H1 (cell line): ENCODE measurements around the gene HECTD1. TPM values are rescaled to one million over a fixed set of nuclear protein-coding genes. Genes with fewer than 3 reads are reported as not detected.

ENCODE experiments used
- CTCF ChIA-PET: fragments of 300-600 bp; sonication (Branson Sonifier 250); formaldehyde crosslinking; loops from one replicate; lab custom pipeline; 2021; ENCODE audit not compliant: partially characterized antibody; lab: Charles Lee
- POLR2A ChIA-PET: fragments of 300-600 bp; sonication (Branson Sonifier 250); formaldehyde crosslinking; loops from one replicate; lab custom pipeline; 2021; ENCODE audit warnings: inconsistent platforms; ENCODE audit not compliant: partially characterized antibody; lab: Charles Lee
- DNase-seq, 2 experiments: peaks; one replicate each; pipeline versions ENCODE4 v3.0.0 to v3.0.0-alpha.2; 2010 to 2022; ENCODE audit warnings: low spot score in 2 of 2, low read depth in 1 of 2, mixed read lengths in 1 of 2
- FAIRE-seq: peaks from 2 replicates; lab custom pipeline; 2011; peaks lifted over from hg19 to GRCh38; lab: Jason Lieb, UNC
- H2AFZ ChIP-seq: 2 replicates; pipeline ENCODE4 v1.8.1; 2012; ENCODE audit warnings: low read length, inconsistent platforms
- H2AK5ac ChIP-seq: 2 replicates; pipeline ENCODE4 v1.6.1; 2013; ENCODE audit warnings: low read depth, low read length
- H2BK120ac ChIP-seq: replicated peaks from 2 replicates; pipeline ENCODE3; 2013; ENCODE audit warnings: low read depth, low read length, inconsistent platforms
- H2BK12ac ChIP-seq: 2 replicates; pipeline ENCODE4 v1.6.1; 2013; ENCODE audit warnings: low read depth, low read length
- H2BK15ac ChIP-seq: 2 replicates; pipeline ENCODE4 v1.6.1; 2013; ENCODE audit warnings: low read length
- H2BK20ac ChIP-seq: 2 replicates; pipeline ENCODE4 v1.6.1; 2013; ENCODE audit warnings: low read length
- H2BK5ac ChIP-seq: 2 replicates; pipeline ENCODE4 v1.6.1; 2013; ENCODE audit warnings: low read depth, low read length
- H3K14ac ChIP-seq: 2 replicates; pipeline ENCODE4 v1.6.1; 2013; ENCODE audit warnings: inconsistent platforms; ENCODE audit not compliant: insufficient read length
- H3K18ac ChIP-seq: 2 replicates; pipeline ENCODE4 v1.6.1; 2013; ENCODE audit warnings: low read length; ENCODE audit errors: extremely low read depth
- H3K23ac ChIP-seq: 2 replicates; pipeline ENCODE4 v1.6.1; 2013; ENCODE audit warnings: inconsistent platforms; ENCODE audit not compliant: insufficient read length
- H3K23me2 ChIP-seq: 2 replicates; pipeline ENCODE4 v1.6.1; 2013; ENCODE audit warnings: low read depth, low read length
- H3K27ac ChIP-seq: 2 replicates; pipeline ENCODE4 v1.6.1; 2011; ENCODE audit warnings: low read depth, low read length, inconsistent platforms
- H3K27me3 ChIP-seq, 4 experiments: replicated peaks in 1 of 4; 1 replicate in 1 of 4; 2 replicates in 3 of 4; pipeline versions ENCODE4 v1.6.1 to v1.8.1; 2011 to 2013; ENCODE audit warnings: low read length in 3 of 4, mild to moderate bottlenecking in 3 of 4, inconsistent platforms in 2 of 4, mixed read lengths in 2 of 4, moderate library complexity in 1 of 4; ENCODE audit not compliant: control insufficient read depth in 3 of 4, insufficient read depth in 3 of 4; ENCODE audit errors: extremely low read depth in 1 of 4
- H3K36me3 ChIP-seq, 4 experiments: 2 replicates each; pipeline versions ENCODE4 v1.6.1 to v1.8.1; 2011 to 2013; ENCODE audit warnings: mild to moderate bottlenecking in 4 of 4, low read length in 3 of 4, moderate library complexity in 2 of 4, control low read depth in 1 of 4, inconsistent platforms in 1 of 4; ENCODE audit not compliant: insufficient read depth in 4 of 4, control insufficient read depth in 2 of 4
- H3K4ac ChIP-seq: replicated peaks from 2 replicates; pipeline ENCODE3; 2013; ENCODE audit warnings: low read length, low read depth, mixed read lengths, inconsistent platforms; ENCODE audit not compliant: insufficient read length
- H3K4me1 ChIP-seq, 4 experiments: replicated peaks in 1 of 4; 1 replicate in 1 of 4; 2 replicates in 3 of 4; pipeline versions ENCODE4 v1.6.1 to v1.8.1; 2011 to 2013; ENCODE audit warnings: low read length in 3 of 4, inconsistent platforms in 2 of 4, mixed read lengths in 1 of 4; ENCODE audit not compliant: insufficient read depth in 4 of 4, control insufficient read depth in 3 of 4
- H3K4me2 ChIP-seq, 2 experiments: 2 replicates each; pipeline versions ENCODE4 v1.6.1 to v1.8.1; 2011 to 2013; ENCODE audit warnings: low read depth in 2 of 2, low read length in 2 of 2, control low read depth in 1 of 2, inconsistent platforms in 1 of 2, mild to moderate bottlenecking in 1 of 2; ENCODE audit not compliant: insufficient read depth in 1 of 2
- H3K4me3 ChIP-seq, 4 experiments: fragments of 200-600, 300-600 bp in 1 of 4; sonication (generic), shearing (Covaris generic), sonication (Bioruptor Twin) in 1 of 4; 2 replicates each; pipeline versions ENCODE4 v1.5.1 to v1.8.1; 2011 to 2016; ENCODE audit warnings: low read length in 4 of 4, low read depth in 3 of 4, control low read depth in 2 of 4, inconsistent platforms in 2 of 4, mild to moderate bottlenecking in 2 of 4, mixed read lengths in 1 of 4, moderate library complexity in 1 of 4; ENCODE audit not compliant: insufficient read depth in 2 of 4; ENCODE audit errors: extremely low read depth in 1 of 4
- H3K56ac ChIP-seq: replicated peaks from 2 replicates; pipeline ENCODE3; 2013; ENCODE audit warnings: low read depth, mild to moderate bottlenecking, mixed read lengths, low read length, inconsistent platforms; ENCODE audit not compliant: insufficient read length
- H3K79me1 ChIP-seq: 2 replicates; pipeline ENCODE4 v1.6.1; 2013; ENCODE audit warnings: low read depth, low read length, control low read depth
- H3K79me2 ChIP-seq, 2 experiments: 2 replicates each; pipeline versions ENCODE4 v1.6.1 to v1.8.1; 2012 to 2013; ENCODE audit warnings: low read length in 2 of 2, mild to moderate bottlenecking in 2 of 2, inconsistent platforms in 1 of 2; ENCODE audit not compliant: insufficient read depth in 2 of 2, control insufficient read depth in 1 of 2
- H3K9ac ChIP-seq, 4 experiments: replicated peaks in 1 of 4; 1 replicate in 1 of 4; 2 replicates in 3 of 4; pipeline versions ENCODE4 v1.6.1 to v1.8.1; 2011 to 2013; ENCODE audit warnings: low read depth in 3 of 4, low read length in 3 of 4, control low read depth in 2 of 4, mild to moderate bottlenecking in 2 of 4, moderate library complexity in 2 of 4, inconsistent platforms in 1 of 4; ENCODE audit errors: extremely low read depth in 1 of 4
- H3K9me3 ChIP-seq, 2 experiments: 2 replicates each; pipeline versions ENCODE4 v1.6.1 to v1.8.1; 2012 to 2013; ENCODE audit warnings: mild to moderate bottlenecking in 2 of 2, moderate library complexity in 2 of 2, control low read depth in 1 of 2, inconsistent platforms in 1 of 2, low read depth in 1 of 2, low read length in 1 of 2, mixed read lengths in 1 of 2; ENCODE audit not compliant: insufficient read depth in 2 of 2
- H4K20me1 ChIP-seq, 2 experiments: replicated peaks in 1 of 2; 2 replicates each; pipeline versions ENCODE3 to v1.8.1; 2011 to 2013; ENCODE audit warnings: inconsistent platforms in 2 of 2, low read length in 2 of 2, mild to moderate bottlenecking in 1 of 2; ENCODE audit not compliant: insufficient read depth in 2 of 2, control insufficient read depth in 1 of 2
- H4K5ac ChIP-seq: 2 replicates; pipeline ENCODE4 v1.6.1; 2013; ENCODE audit warnings: low read length, low read depth, mixed read lengths, inconsistent platforms; ENCODE audit not compliant: insufficient read length
- H4K8ac ChIP-seq: 2 replicates; pipeline ENCODE4 v1.8.0; 2013; ENCODE audit warnings: mild to moderate bottlenecking, moderate library complexity, low read length, inconsistent platforms; ENCODE audit not compliant: insufficient read depth; ENCODE audit errors: extremely low read depth
- H4K91ac ChIP-seq: replicated peaks from 2 replicates; pipeline ENCODE3; 2013; ENCODE audit warnings: low read length, mixed read lengths, inconsistent platforms; ENCODE audit not compliant: insufficient read length
- RFX5 ChIP-seq: IDR thresholded peaks from 2 replicates; pipeline ENCODE4 v1.6.1; 2011; ENCODE audit warnings: low read depth, low read length, improper control_type of control experiment, borderline replicate concordance
- WGBS, 2 experiments: shearing (Covaris generic) in 1 of 2; methylation state at CpG; one replicate each; pipeline versions ENCODE4 v1.1.6 to v1.1.7; 2013 to 2015; ENCODE audit warnings: low lambda C conversion rate in 2 of 2, mixed read lengths in 2 of 2, inconsistent platforms in 1 of 2, low coverage in 1 of 2, missing lambda C conversion rate in 1 of 2; ENCODE audit not compliant: insufficient replicate concordance in 2 of 2, insufficient coverage in 1 of 2, insufficient read length in 1 of 2; ENCODE audit errors: extremely low coverage in 1 of 2, missing lambda C conversion rate in 1 of 2; 5-methylcytosine and 5-hydroxymethylcytosine counted together
- polyA plus RNA-seq, 7 experiments: library from polyadenylated mRNA; depleted of rRNA in 3 of 7; stranded (reverse) in 5 of 7; unstranded in 2 of 7; fragments of >200 nt in 5 of 7; fragments of 200-250 nt in 2 of 7; gene quantifications; 1 replicate in 5 of 7; 2 replicates in 1 of 7; 4 replicates in 1 of 7; pipeline versions ENCODE4 v1.2.1 to v1.2.3, GENCODE V29; 2011 to 2013; ENCODE audit warnings: missing spikeins in 2 of 7, mixed read lengths in 2 of 7
- total RNA-seq: library from RNA; stranded (reverse); fragmentation: NEBNext Ultra II Directional; extraction: Animal tissue kit (Norgen Biotek cat#: 25700); gene quantifications from 2 replicates; pipeline ENCODE4 v1.2.1, GENCODE V29; 2021

Gene HECTD1
- total and polyA plus RNA-seq, 2 of the 8 experiments (the other 6 are each of a cell fraction or from before 2014, with no cell fraction given): 44.7 to 105 TPM

DNA sequence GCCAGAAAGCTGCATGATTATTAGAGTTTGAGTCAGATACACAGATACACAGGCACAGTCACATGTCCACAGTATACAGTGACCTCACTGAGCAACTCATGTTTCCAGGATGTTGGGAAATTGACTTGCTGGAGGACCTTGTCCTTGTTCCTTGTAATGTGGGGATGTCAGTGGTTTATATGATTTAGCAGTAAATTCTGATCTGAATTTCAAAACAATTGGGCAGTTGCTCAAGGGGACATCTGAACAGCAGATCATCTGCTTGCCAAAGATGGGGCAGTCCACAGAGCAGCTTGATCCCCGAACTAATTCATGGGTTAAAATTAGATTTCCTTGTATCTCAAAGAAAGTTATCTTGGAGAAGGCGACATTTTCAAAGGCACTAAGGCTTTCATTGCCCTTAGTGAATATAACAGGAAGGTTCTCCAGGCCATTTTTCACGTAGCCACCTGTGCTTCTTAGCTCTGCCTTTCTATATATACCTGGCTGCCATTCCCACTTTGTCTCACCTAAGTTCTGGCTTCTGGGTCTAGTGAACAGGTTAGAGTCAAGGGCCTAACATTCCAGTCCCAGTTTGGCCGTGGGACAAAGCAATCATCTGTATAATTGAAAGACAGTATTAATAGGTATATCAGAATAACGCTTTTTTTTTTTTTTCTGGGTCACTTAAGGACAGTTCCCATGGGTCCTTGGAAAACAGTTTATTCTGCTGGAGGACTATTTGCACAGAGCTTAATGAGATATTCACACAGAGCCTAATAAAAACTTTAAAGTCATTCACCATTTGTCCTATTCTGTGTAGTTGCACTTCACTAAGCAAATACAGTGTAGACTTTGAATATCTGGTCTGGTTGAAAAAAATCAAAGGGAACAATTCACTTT, 116.5 kb downstream of the HECTD1 start:
- Histone ChIP-seq H3K23me2 (no peaks in the 10 kb centered on the region), H4K5ac (no peak overlapping the region), H3K14ac (no peak overlapping the region), H3K56ac (no peak overlapping the region), H2BK5ac (no peak overlapping the region), H3K27ac (no peak overlapping the region), H3K4me1 (no peaks in the 10 kb centered on the region), H2AK5ac (no peak overlapping the region), H2BK15ac (no peak overlapping the region), H2AFZ (no peak overlapping the region), H2BK12ac (no peak overlapping the region), H3K79me2 (no peaks in the 10 kb centered on the region), H3K79me1 (no peaks in the 10 kb centered on the region), H3K27me3 (no peaks in the 10 kb centered on the region), H3K23ac (no peak overlapping the region), H3K9me3 (no peaks in the 10 kb centered on the region), H2BK120ac (no peak overlapping the region), H3K4me3 (no peak overlapping the region), H3K4me2 (no peak overlapping the region), H3K9ac (no peak overlapping the region), H4K20me1 (no peaks in the 10 kb centered on the region), H3K36me3 (no peaks in the 10 kb centered on the region), H4K91ac (no peak overlapping the region), H3K4ac (no peak overlapping the region), H3K18ac (no peak overlapping the region), H2BK20ac (no peak overlapping the region), H4K8ac (no peak overlapping the region)
- 93% methylated on average over 5 of the region's 5 CpGs; no CpG with 5 or more reads in 1 of the 2 experiments for WGBS, 2 experiments
- DNase-seq: no peak
- no peak for FAIRE-seq
- CTCF ChIA-PET: interaction anchor here (0.9 to 1.7 kb wide), 4 partner anchors 8 to 110 kb away, joined by 4 to 8 read pairs (median 4); no protein-coding TSS in a partner anchor
- TF ChIP-seq RFX5: no peak
- POLR2A ChIA-PET: interaction anchor here (2.1 kb wide), 1 partner anchor 8 kb away, joined by 4 read pairs; no protein-coding TSS in a partner anchor
